Measurements from ENCODE around the gene PRKAB1. TPM values are rescaled to one million over a fixed set of nuclear protein-coding genes. Genes with fewer than 3 reads are reported as not detected.

PRKAB1 gene
- total RNA-seq, 1 experiment from 2014 or later = 32.3 TPM

DNA sequence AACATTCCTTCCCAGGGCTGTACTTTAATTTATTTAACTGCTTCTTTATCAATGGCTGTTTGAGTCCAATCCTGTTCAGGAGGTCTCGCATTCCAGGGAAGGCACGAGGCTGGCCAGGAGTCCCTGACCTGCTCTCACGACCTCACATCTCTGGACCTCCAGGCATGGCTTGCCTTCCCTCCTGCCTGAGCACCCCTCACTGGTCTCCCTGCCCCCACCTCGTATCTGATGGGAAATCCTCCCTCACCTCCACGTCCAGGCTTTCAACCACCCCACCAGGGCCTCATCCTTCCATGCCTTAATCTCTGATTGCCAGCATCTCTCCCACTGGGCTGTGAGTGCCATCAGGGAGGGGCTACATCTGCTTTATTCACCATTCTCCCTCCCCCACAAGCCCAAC is 29.0 kb downstream of the PRKAB1 start (continued):
- TF ChIP-seq, protein P1, sequence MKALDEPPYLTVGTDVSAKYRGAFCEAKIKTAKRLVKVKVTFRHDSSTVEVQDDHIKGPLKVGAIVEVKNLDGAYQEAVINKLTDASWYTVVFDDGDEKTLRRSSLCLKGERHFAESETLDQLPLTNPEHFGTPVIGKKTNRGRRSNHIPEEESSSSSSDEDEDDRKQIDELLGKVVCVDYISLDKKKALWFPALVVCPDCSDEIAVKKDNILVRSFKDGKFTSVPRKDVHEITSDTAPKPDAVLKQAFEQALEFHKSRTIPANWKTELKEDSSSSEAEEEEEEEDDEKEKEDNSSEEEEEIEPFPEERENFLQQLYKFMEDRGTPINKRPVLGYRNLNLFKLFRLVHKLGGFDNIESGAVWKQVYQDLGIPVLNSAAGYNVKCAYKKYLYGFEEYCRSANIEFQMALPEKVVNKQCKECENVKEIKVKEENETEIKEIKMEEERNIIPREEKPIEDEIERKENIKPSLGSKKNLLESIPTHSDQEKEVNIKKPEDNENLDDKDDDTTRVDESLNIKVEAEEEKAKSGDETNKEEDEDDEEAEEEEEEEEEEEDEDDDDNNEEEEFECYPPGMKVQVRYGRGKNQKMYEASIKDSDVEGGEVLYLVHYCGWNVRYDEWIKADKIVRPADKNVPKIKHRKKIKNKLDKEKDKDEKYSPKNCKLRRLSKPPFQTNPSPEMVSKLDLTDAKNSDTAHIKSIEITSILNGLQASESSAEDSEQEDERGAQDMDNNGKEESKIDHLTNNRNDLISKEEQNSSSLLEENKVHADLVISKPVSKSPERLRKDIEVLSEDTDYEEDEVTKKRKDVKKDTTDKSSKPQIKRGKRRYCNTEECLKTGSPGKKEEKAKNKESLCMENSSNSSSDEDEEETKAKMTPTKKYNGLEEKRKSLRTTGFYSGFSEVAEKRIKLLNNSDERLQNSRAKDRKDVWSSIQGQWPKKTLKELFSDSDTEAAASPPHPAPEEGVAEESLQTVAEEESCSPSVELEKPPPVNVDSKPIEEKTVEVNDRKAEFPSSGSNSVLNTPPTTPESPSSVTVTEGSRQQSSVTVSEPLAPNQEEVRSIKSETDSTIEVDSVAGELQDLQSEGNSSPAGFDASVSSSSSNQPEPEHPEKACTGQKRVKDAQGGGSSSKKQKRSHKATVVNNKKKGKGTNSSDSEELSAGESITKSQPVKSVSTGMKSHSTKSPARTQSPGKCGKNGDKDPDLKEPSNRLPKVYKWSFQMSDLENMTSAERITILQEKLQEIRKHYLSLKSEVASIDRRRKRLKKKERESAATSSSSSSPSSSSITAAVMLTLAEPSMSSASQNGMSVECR (CRISPR knock-in tag; IDR thresholded peaks at IDR 0.05; ENCODE audit: borderline replicate concordance) = no peak
- TF ChIP-seq SMAD3 (CRISPR knock-in tag; IDR thresholded peaks at IDR 0.05; ENCODE audit: borderline replicate concordance) (no peak), ELF4 (CRISPR knock-in tag; IDR thresholded peaks at IDR 0.05; ENCODE audit: low read depth) (no peak)

DNA sequence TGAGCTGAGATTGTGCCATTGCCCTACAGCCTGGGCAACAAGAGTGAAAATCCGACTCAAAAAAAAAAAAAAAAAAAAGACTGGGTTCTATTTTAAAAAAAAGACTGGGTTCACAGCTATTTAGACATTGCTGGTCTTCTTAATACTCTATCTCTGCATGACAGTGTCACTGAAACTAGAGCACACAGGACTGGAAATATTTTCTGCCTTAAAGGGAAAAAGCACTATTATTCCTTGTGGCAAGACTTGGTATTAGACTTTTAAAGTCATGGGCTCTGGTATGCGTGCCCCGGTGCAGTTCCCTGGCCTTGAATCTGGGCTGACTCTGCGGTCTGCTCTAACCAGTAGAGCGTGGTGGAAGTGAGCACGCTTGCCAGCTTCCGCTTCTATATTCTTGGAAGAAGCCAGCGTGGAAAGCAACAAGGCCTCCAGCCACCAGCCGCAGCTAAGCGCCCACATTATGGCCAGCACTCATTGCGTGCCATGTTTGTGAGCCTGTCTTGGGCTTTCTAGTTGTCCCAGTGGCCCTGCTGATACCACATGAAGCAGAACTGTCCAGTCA is 31.3 kb downstream of the PRKAB1 start:
- DNase-seq (ENCODE audit: low spot score) (no peak), ATAC-seq (no peak)
- no peak overlapping the region for H3K4me3 Mint-ChIP-seq
- H3K27ac Mint-ChIP-seq = no peak overlapping the region
- ChIA-PET POLR2A (no interaction called here), CTCF (interaction anchor here (0.6 to 0.9 kb wide), 2 partner anchors 81 to 582 kb away, joined by 3 read pairs; no protein-coding TSS in a partner anchor)
- H3K36me3 Mint-ChIP-seq = peaks cover 51% of the 10 kb centered on the region
- H3K27me3 Mint-ChIP-seq (ENCODE audit: low read depth) = no peaks in the 10 kb centered on the region
- no peak for TF ChIP-seq ETV6 (CRISPR knock-in tag; IDR thresholded peaks at IDR 0.05)
- TF ChIP-seq, protein P2, sequence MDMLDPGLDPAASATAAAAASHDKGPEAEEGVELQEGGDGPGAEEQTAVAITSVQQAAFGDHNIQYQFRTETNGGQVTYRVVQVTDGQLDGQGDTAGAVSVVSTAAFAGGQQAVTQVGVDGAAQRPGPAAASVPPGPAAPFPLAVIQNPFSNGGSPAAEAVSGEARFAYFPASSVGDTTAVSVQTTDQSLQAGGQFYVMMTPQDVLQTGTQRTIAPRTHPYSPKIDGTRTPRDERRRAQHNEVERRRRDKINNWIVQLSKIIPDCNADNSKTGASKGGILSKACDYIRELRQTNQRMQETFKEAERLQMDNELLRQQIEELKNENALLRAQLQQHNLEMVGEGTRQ (CRISPR knock-in tag; IDR thresholded peaks at IDR 0.05) = no peak
- TF ChIP-seq FOXK1 (CRISPR knock-in tag; IDR thresholded peaks at IDR 0.05) = no peak
- no peak for TF ChIP-seq ZBTB21 (CRISPR knock-in tag; IDR thresholded peaks at IDR 0.05; ENCODE audit: borderline replicate concordance)
- TF ChIP-seq, protein P3, sequence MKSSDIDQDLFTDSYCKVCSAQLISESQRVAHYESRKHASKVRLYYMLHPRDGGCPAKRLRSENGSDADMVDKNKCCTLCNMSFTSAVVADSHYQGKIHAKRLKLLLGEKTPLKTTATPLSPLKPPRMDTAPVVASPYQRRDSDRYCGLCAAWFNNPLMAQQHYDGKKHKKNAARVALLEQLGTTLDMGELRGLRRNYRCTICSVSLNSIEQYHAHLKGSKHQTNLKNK (CRISPR knock-in tag; IDR thresholded peaks at IDR 0.05) = no peak
- peaks cover 7% of the 10 kb centered on the region for H3K4me1 Mint-ChIP-seq
- no peaks in the 10 kb centered on the region for H3K9me3 Mint-ChIP-seq

DNA sequence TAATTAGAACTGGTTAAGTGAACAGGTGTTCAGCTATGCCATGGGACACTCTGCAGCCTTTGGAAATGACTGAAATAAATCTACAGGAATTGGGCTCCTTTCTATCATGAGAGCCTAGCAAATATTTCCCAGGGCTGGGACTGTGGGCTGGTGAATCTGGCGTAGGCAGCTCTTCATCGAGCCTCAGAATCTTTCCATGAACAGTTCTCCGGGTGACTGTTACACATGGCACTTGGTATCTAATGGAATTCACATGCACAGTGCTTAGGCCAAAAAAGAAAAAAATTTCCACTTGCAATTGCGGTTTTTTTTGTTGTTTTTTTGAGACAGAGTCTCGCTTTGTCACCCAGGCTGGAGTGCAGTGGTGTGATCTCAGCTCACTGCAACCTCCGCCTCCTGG is 32.1 kb downstream of the PRKAB1 start:
- Mint-ChIP-seq H3K27ac (no peak overlapping the region), H3K9me3 (no peaks in the 10 kb centered on the region), H3K4me3 (no peak overlapping the region), H3K36me3 (peaks cover 55% of the 10 kb centered on the region), H3K4me1 (peaks cover 7% of the 10 kb centered on the region), H3K27me3 (ENCODE audit: low read depth) (no peaks in the 10 kb centered on the region)
- ChIA-PET CTCF (no interaction called here), POLR2A (no interaction called here)
- TF ChIP-seq TEAD1 (CRISPR knock-in tag; IDR thresholded peaks at IDR 0.05) (no peak), ZNF396 (CRISPR knock-in tag; IDR thresholded peaks at IDR 0.05; ENCODE audit: borderline replicate concordance) (no peak), EMX1 (CRISPR knock-in tag; IDR thresholded peaks at IDR 0.05) (no peak), RORB (CRISPR knock-in tag; IDR thresholded peaks at IDR 0.05) (no peak), TEAD4 (CRISPR knock-in tag; IDR thresholded peaks at IDR 0.05) (no peak), FOXP1 (CRISPR knock-in tag; IDR thresholded peaks at IDR 0.05; ENCODE audit: borderline replicate concordance) (no peak), ZNF232 (CRISPR knock-in tag; IDR thresholded peaks at IDR 0.05) (no peak)
- DNase-seq (ENCODE audit: low spot score) (no peak), ATAC-seq (no peak)

DNA sequence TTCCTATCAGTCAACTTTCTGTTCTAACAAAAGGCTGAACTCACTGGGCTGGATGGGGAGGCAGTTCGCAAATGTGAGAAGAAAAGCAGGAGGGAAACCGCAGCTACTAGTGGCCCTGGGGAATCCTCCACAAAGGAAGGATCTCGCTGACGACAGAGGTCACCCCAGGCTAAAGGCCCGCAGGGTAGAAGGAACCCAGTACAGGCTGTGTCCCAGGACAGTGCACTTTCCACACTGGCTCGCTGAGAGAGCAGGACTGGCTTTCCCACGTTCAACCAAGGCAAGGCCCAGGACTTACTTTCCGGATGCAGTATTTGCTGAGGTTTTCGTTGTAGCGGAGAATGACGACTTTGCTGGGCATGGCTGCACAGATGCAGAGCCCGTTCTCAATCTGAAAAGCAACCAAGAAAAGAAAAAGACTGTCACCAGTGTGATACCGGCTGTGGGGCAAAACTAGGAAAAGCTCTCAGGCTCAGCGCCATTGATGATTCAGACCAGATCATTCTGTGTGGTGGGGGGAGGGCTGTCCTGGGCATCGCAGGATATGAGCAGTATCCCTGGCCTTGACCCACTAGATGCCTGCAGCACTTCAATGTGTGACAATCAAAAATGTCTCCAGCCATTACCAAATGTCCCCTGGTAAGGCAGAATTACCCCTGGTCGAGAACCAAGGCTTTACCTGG is 36.3 kb downstream of the PRKAB1 start:
- DNase-seq (ENCODE audit: low spot score) = no peak
- no peak overlapping the region for H3K4me3 Mint-ChIP-seq
- no peak for ATAC-seq
- ChIA-PET CTCF (interaction anchor here (1.0 kb wide), 1 partner anchor 9 kb away, joined by 4 read pairs; no protein-coding TSS in a partner anchor), POLR2A (no interaction called here)
- H3K27ac Mint-ChIP-seq = no peak overlapping the region
- peaks cover 5% of the 10 kb centered on the region for H3K9me3 Mint-ChIP-seq
- peaks cover 7% of the 10 kb centered on the region for H3K4me1 Mint-ChIP-seq
- H3K36me3 Mint-ChIP-seq = peaks cover 68% of the 10 kb centered on the region
- no peaks in the 10 kb centered on the region for H3K27me3 Mint-ChIP-seq (ENCODE audit: low read depth)
- TF ChIP-seq, protein P4, sequence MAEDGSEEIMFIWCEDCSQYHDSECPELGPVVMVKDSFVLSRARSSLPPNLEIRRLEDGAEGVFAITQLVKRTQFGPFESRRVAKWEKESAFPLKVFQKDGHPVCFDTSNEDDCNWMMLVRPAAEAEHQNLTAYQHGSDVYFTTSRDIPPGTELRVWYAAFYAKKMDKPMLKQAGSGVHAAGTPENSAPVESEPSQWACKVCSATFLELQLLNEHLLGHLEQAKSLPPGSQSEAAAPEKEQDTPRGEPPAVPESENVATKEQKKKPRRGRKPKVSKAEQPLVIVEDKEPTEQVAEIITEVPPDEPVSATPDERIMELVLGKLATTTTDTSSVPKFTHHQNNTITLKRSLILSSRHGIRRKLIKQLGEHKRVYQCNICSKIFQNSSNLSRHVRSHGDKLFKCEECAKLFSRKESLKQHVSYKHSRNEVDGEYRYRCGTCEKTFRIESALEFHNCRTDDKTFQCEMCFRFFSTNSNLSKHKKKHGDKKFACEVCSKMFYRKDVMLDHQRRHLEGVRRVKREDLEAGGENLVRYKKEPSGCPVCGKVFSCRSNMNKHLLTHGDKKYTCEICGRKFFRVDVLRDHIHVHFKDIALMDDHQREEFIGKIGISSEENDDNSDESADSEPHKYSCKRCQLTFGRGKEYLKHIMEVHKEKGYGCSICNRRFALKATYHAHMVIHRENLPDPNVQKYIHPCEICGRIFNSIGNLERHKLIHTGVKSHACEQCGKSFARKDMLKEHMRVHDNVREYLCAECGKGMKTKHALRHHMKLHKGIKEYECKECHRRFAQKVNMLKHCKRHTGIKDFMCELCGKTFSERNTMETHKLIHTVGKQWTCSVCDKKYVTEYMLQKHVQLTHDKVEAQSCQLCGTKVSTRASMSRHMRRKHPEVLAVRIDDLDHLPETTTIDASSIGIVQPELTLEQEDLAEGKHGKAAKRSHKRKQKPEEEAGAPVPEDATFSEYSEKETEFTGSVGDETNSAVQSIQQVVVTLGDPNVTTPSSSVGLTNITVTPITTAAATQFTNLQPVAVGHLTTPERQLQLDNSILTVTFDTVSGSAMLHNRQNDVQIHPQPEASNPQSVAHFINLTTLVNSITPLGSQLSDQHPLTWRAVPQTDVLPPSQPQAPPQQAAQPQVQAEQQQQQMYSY (CRISPR knock-in tag; IDR thresholded peaks at IDR 0.05) = no peak
- TF ChIP-seq, protein P1 (CRISPR knock-in tag; IDR thresholded peaks at IDR 0.05; ENCODE audit: borderline replicate concordance) = no peak
